ENCODE measurements around the gene NPM3. TPM values are rescaled to one million over a fixed set of nuclear protein-coding genes. Genes with fewer than 3 reads are reported as not detected.

NPM3 gene
- polyA plus RNA-seq, 1 experiment, result 35.6 TPM

DNA sequence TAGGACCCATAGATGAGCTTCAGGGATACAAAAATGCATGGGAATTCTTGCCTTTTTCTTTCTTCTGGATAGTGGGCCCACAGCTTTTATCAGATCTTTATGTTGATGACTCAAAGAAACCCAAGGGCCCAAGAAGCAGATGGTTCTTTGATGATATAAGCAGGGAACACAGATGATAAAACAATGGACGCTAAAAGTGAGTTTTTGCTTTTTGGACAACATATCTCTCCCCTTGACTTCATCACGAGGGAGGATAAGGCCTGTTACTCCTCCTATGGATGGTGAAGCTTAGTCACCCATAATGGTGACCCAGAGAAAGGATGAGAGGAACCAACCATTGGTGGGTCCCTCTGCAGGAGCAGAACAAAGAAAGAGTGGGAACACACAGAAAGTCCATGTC, 41.5 kb upstream of the NPM3 start:
- H3K4me3 ChIP-seq (ENCODE audit: low read depth, low read length), result no peak overlapping the region
- CTCF ChIA-PET, result no interaction called here
- TF ChIP-seq, protein P1, sequence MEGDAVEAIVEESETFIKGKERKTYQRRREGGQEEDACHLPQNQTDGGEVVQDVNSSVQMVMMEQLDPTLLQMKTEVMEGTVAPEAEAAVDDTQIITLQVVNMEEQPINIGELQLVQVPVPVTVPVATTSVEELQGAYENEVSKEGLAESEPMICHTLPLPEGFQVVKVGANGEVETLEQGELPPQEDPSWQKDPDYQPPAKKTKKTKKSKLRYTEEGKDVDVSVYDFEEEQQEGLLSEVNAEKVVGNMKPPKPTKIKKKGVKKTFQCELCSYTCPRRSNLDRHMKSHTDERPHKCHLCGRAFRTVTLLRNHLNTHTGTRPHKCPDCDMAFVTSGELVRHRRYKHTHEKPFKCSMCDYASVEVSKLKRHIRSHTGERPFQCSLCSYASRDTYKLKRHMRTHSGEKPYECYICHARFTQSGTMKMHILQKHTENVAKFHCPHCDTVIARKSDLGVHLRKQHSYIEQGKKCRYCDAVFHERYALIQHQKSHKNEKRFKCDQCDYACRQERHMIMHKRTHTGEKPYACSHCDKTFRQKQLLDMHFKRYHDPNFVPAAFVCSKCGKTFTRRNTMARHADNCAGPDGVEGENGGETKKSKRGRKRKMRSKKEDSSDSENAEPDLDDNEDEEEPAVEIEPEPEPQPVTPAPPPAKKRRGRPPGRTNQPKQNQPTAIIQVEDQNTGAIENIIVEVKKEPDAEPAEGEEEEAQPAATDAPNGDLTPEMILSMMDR (IDR thresholded peaks at IDR 0.05; ENCODE audit: insufficient read depth, low read depth, low read length), result no peak
- POLR2A ChIA-PET, result no interaction called here
- H3K36me3 ChIP-seq (ENCODE audit: control insufficient read depth, insufficient read depth, low read length), result peaks cover 3% of the 10 kb centered on the region
- no peaks in the 10 kb centered on the region for H3K27me3 ChIP-seq (ENCODE audit: control insufficient read depth, insufficient read depth, low read length)
- DNase-seq (ENCODE audit: low read depth), result no peak

DNA sequence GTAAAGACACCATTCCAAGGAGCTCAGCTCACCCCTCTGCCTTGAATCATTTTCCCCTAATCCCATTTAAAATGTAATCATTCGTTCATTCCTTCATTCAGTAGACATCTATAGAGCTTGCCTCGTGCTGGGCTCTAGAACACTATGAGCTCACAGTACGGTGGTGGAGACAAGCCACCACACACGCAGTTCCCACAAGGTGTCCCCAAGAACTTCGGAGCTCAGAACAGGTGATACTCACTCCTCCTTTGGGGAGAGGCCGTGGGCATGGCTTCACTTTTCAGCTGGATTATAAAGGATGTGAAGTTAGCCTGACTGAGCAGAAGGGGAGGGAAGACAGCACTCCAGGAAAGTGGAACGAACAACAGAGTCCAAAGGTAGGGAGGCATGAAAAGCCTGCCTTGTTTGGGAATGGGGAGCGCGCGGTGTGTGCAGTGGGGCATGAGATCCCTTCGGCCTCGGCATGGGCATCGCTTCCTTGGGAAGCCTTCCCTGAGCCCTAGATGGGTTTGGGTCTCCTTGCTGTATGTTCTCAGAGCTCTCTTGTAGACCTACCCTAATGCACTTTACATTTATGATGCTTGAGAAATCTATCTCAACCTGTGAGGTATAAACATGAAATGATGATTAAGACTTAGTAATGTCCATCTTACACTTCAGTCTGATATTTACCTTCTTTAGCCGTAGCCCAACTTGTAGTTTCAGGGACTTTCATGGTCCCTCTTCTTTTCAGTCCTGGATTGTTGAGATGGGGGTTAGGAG, 35.8 kb upstream of the NPM3 start:
- Histone ChIP-seq H3K27me3 (ENCODE audit: control insufficient read depth, insufficient read depth, low read length) (no peaks in the 10 kb centered on the region), H3K4me3 (ENCODE audit: low read depth, low read length) (peak overlapping the region; percentile 21), H3K36me3 (ENCODE audit: control insufficient read depth, insufficient read depth, low read length) (no peaks in the 10 kb centered on the region)
- TF ChIP-seq, protein P1 (IDR thresholded peaks at IDR 0.05; ENCODE audit: insufficient read depth, low read depth, low read length), result no peak
- ChIA-PET POLR2A (interaction anchor here (0.5 kb wide), 1 partner anchor 235 kb away, joined by 8 read pairs; no protein-coding TSS in a partner anchor), CTCF (interaction anchor here (0.6 to 3.5 kb wide), 5 partner anchors 16 to 42 kb away, joined by 3 to 13 read pairs (median 5); no protein-coding TSS in a partner anchor)
- no peak for DNase-seq (ENCODE audit: low read depth)

GRCh38 chr10:101818119-101818871, 35.0 kb upstream of the NPM3 start, which contains the start of gene OGA:
Gene OGA, minus strand, starts transcription at chr10:101818444. Its CDS starts 422 bp downstream, at chr10:101818022.
- no peaks in the 10 kb centered on the region for H3K27me3 ChIP-seq (ENCODE audit: control insufficient read depth, insufficient read depth, low read length)
- ChIA-PET CTCF (interaction anchor here (1.4 to 3.5 kb wide), 3 partner anchors 17 to 37 kb away, joined by 4 to 13 read pairs (median 10); no protein-coding TSS in a partner anchor), POLR2A (interaction anchor here (0.5 to 0.7 kb wide), 2 partner anchors 62 to 235 kb away, joined by 6 to 8 read pairs; no protein-coding TSS in a partner anchor)
- peak; percentile 100 for DNase-seq (ENCODE audit: low read depth)
- peak within 1 kb of the TSS; percentile 99 for H3K4me3 ChIP-seq (ENCODE audit: low read depth, low read length)
- no peaks in the 10 kb centered on the region for H3K36me3 ChIP-seq (ENCODE audit: control insufficient read depth, insufficient read depth, low read length)
- TF ChIP-seq, protein P1 (IDR thresholded peaks at IDR 0.05; ENCODE audit: insufficient read depth, low read depth, low read length), result no peak

- H3K4me3 ChIP-seq (ENCODE audit: low read depth, low read length), result peak overlapping the region; percentile 99
- H3K36me3 ChIP-seq (ENCODE audit: control insufficient read depth, insufficient read depth, low read length), result no peaks in the 10 kb centered on the region
- CTCF ChIA-PET, result interaction anchor here (0.7 to 3.5 kb wide), 4 partner anchors 18 to 251 kb away, joined by 3 to 13 read pairs (median 8); no protein-coding TSS in a partner anchor
- DNase-seq (ENCODE audit: low read depth), result peak; percentile 74
- no peaks in the 10 kb centered on the region for H3K27me3 ChIP-seq (ENCODE audit: control insufficient read depth, insufficient read depth, low read length)
- POLR2A ChIA-PET, result interaction anchor here (0.7 kb wide), 1 partner anchor 62 kb away, joined by 6 read pairs; no protein-coding TSS in a partner anchor
- TF ChIP-seq, protein P1 (IDR thresholded peaks at IDR 0.05; ENCODE audit: insufficient read depth, low read depth, low read length), result no peak
These were observed 34.3 kb upstream of the NPM3 start for GRCh38 chr10:101817337-101818118.
